A549 (cell line): ENCODE results near the gene TMCO6. TPM values are rescaled to one million over a fixed set of nuclear protein-coding genes. Genes with fewer than 3 reads are reported as not detected.

ENCODE experiments used
- ATAC-seq, 2 experiments: fragments of 200-7000 bp in 1 of 2; fragments of >200 bp in 1 of 2; cut with Nextera tagmentation in 1 of 2; cut with Tn5 transposase in 1 of 2; 3 replicates each; pipeline versions ENCODE4 v1.8.0 to v1.9.1; 2018 to 2020; ENCODE audit warnings: mild to moderate bottlenecking in 1 of 2, moderate library complexity in 1 of 2
- CTCF ChIA-PET: fragments of 300-600 bp; sonication (Branson Sonifier 250); formaldehyde crosslinking; extraction: SDS; loops from one replicate; lab custom pipeline; 2021; ENCODE audit warnings: antibody characterized with exemption, inconsistent platforms; lab: Yijun Ruan, JAX
- POLR2A ChIA-PET: fragments of 350-600 bp; formaldehyde crosslinking; extraction: SDS; loops from one replicate; lab custom pipeline; 2021; ENCODE audit warnings: antibody characterized with exemption, inconsistent platforms; lab: Yijun Ruan, JAX
- DNase-seq, 2 experiments: peaks; one replicate each; pipeline versions ENCODE4 v3.0.0 to v3.0.0-alpha.2; 2011 to 2016; ENCODE audit warnings: low read depth in 1 of 2, low spot score in 1 of 2
- FAIRE-seq: peaks from 2 replicates; lab custom pipeline; 2011; peaks lifted over from hg19 to GRCh38; lab: Jason Lieb, UNC
- H3K27ac ChIP-seq, 2 experiments: fragments of >200 bp; sonication (Bioruptor Twin); formaldehyde crosslinking; 3 replicates each; pipeline ENCODE4 v1.5.1; 2016 to 2017
- H3K4me1 ChIP-seq: fragments of >200 bp; sonication (Bioruptor Twin); formaldehyde crosslinking; 3 replicates; pipeline ENCODE4 v1.6.1; 2016
- H3K4me2 ChIP-seq: fragments of >200 bp; sonication (Bioruptor Twin); formaldehyde crosslinking; 3 replicates; pipeline ENCODE4 v1.6.1; 2016
- H3K4me3 ChIP-seq: fragments of >200 bp; sonication (Bioruptor Twin); formaldehyde crosslinking; 3 replicates; pipeline ENCODE4 v1.5.1; 2016
- H3K9me3 ChIP-seq: fragments of >200 bp; sonication (Bioruptor Twin); formaldehyde crosslinking; 3 replicates; pipeline ENCODE4 v1.6.1; 2016
- BHLHE40 ChIP-seq: IDR thresholded peaks from 2 replicates; pipeline ENCODE4 v1.6.1; 2012; ENCODE audit warnings: low read depth, low read length, inconsistent platforms
- FOSL2 ChIP-seq, 2 experiments: fragments of 450-650 bp in 1 of 2; fragments of >200 bp in 1 of 2; sonication (Bioruptor Twin) in 1 of 2; formaldehyde crosslinking; IDR thresholded peaks; 2 replicates each; pipeline versions ENCODE4 v1.5.0 to v1.6.1; 2016 to 2020; ENCODE audit warnings: mild to moderate bottlenecking in 1 of 2, moderate library complexity in 1 of 2
- GATA3 ChIP-seq: IDR thresholded peaks from 2 replicates; pipeline ENCODE4 v1.6.1; 2012; ENCODE audit warnings: borderline replicate concordance
- HDAC2 ChIP-seq: fragments of 200-600 bp; sonication (generic); IDR thresholded peaks from 2 replicates; pipeline ENCODE4 v1.6.1; 2016
- HOXB13 ChIP-seq: fragments of 250-450 bp; sonication (Bioruptor Pico); IDR thresholded peaks from 2 replicates; pipeline ENCODE4 v1.5.0; 2020; ENCODE audit warnings: low read depth, mild to moderate bottlenecking, moderate library complexity
- KDM1A ChIP-seq: fragments of 200-600 bp; sonication (generic); IDR thresholded peaks from 2 replicates; pipeline ENCODE4 v1.6.1; 2016; ENCODE audit warnings: low read depth, mild to moderate bottlenecking
- NFE2L2 ChIP-seq: fragments of 150-350 bp; conservative IDR thresholded peaks from 2 replicates; pipeline ENCODE4 v1.6.1; 2014; ENCODE audit warnings: low read length
- POLR2A ChIP-seq: IDR thresholded peaks from 2 replicates; pipeline ENCODE4 v1.6.1; 2012; ENCODE audit warnings: mild to moderate bottlenecking, low read length
- RAD21 ChIP-seq, 2 experiments: fragments of >200 bp in 1 of 2; sonication (Bioruptor Twin) in 1 of 2; formaldehyde crosslinking in 1 of 2; IDR thresholded peaks in 1 of 2; conservative IDR thresholded peaks in 1 of 2; 2 replicates in 1 of 2; 3 replicates in 1 of 2; pipeline ENCODE4 v1.6.1; 2012 to 2018; ENCODE audit warnings: inconsistent platforms in 1 of 2
- RARB ChIP-seq: fragments of 250-450 bp; sonication (Bioruptor Pico); IDR thresholded peaks from 2 replicates; pipeline ENCODE4 v1.8.0; 2021; ENCODE audit warnings: mild to moderate bottlenecking, moderate library complexity
- RFX5 ChIP-seq: fragments of 450-650 bp; IDR thresholded peaks from 2 replicates; pipeline ENCODE4 v1.7.1; 2014; ENCODE audit warnings: antibody characterized with exemption, mild to moderate bottlenecking, moderate library complexity
- RNF2 ChIP-seq: fragments of 200-600 bp; sonication (generic); IDR thresholded peaks from 2 replicates; pipeline ENCODE4 v1.6.1; 2016; ENCODE audit warnings: low read depth, mild to moderate bottlenecking, antibody characterized with exemption, moderate library complexity, borderline replicate concordance
- SMC3 ChIP-seq: fragments of >200 bp; sonication (Bioruptor Twin); formaldehyde crosslinking; IDR thresholded peaks from 3 replicates; pipeline ENCODE4 v1.6.1; 2018; ENCODE audit warnings: inconsistent platforms
- SREBF2 ChIP-seq: fragments of 450-650 bp; IDR thresholded peaks from 2 replicates; pipeline ENCODE4 v1.6.1; 2014; ENCODE audit warnings: mild to moderate bottlenecking, moderate library complexity
- TP53 ChIP-seq: fragments of 250-450 bp; sonication (Bioruptor Pico); IDR thresholded peaks from 2 replicates; pipeline ENCODE4 v1.5.0; 2021; ENCODE audit warnings: mild to moderate bottlenecking, moderate library complexity
- WGBS: methylation state at CpG from one replicate; pipeline ENCODE4 v1.1.6; 2017; ENCODE audit errors: missing lambda C conversion rate; 5-methylcytosine and 5-hydroxymethylcytosine counted together
- polyA plus RNA-seq, 4 experiments: library from polyadenylated mRNA; depleted of rRNA in 3 of 4; stranded (reverse); fragments of >200 nt; fragmentation: RNase III in 1 of 4; extraction: RNeasy Plus Mini Kit Qiagen cat#74134 plus additional on column Dnase treatment in 1 of 4; gene quantifications; 2 replicates in 3 of 4; 3 replicates in 1 of 4; pipeline ENCODE4 v1.2.3, GENCODE V29; 2011 to 2017
- TF ChIP-seq, protein P1 (sequence below): IDR thresholded peaks from 2 replicates; pipeline ENCODE4 v1.6.1; 2012
- TF ChIP-seq, protein P2 (sequence below): fragments of 250-450 bp; sonication (Bioruptor Pico); IDR thresholded peaks from 2 replicates; pipeline ENCODE4 v1.5.0; 2021; ENCODE audit warnings: mild to moderate bottlenecking, moderate library complexity, borderline replicate concordance
- TF ChIP-seq, protein P3 (sequence below): IDR thresholded peaks from 2 replicates; pipeline ENCODE4 v1.6.1; 2012; ENCODE audit warnings: low read depth, borderline replicate concordance
- TF ChIP-seq, protein P4 (sequence below): fragments of 200-600 bp; sonication (generic); IDR thresholded peaks from 2 replicates; pipeline ENCODE4 v1.6.1; 2016; ENCODE audit warnings: antibody characterized with exemption, mild to moderate bottlenecking, moderate library complexity

TMCO6 gene
- polyA plus RNA-seq, 2 of the 4 experiments (the other 2 are of a cell fraction), result 11.8 to 16.1 TPM

DNA sequence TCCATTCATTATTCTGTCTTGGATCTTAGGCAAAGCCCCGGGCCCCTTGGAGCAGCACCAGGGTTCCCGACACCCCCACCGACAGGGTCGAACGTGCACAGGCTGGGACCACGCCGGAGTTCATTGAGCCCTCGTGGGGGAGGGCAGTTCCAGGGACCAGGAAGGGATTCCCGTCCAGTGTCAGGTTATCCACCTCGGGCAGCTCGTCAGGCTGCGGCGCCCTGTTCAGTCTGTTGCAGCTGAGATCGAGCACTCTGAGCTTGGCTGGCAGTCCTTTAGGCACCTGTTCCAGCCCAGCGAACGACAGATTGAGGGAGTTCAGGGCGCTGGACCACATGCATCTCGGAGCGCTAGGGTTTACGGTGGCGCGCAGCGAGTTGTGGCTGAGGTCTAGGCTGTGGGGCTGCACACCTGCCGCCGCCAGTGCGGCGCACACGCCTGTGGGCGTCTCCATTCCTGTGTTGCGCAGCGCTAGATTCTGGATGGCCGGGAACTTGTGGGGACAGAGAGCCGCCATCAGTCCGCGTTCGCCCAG, 7.4 kb upstream of the TMCO6 start:
- H3K4me1 ChIP-seq, result peaks cover 32% of the 10 kb centered on the region
- H3K27ac ChIP-seq, result peak overlapping the region in 1 of 2 experiments; percentile 83; a peak in 2 of 6 replicates
- TF ChIP-seq GATA3 (no peak), RAD21 (conservative IDR thresholded peaks at IDR 0.05 in 1 of 2, IDR thresholded peaks at IDR 0.05 in 1 of 2) (no peak), HDAC2 (no peak), FOSL2 (IDR thresholded peaks at IDR 0.05) (no peak), FOSL2 (CRISPR knock-in tag; IDR thresholded peaks at IDR 0.05) (no peak), TP53 (no peak), SREBF2 (no peak), POLR2A (no peak), HOXB13 (CRISPR knock-in tag) (no peak), RARB (no peak), RFX5 (no peak)
- TF ChIP-seq, protein P1, sequence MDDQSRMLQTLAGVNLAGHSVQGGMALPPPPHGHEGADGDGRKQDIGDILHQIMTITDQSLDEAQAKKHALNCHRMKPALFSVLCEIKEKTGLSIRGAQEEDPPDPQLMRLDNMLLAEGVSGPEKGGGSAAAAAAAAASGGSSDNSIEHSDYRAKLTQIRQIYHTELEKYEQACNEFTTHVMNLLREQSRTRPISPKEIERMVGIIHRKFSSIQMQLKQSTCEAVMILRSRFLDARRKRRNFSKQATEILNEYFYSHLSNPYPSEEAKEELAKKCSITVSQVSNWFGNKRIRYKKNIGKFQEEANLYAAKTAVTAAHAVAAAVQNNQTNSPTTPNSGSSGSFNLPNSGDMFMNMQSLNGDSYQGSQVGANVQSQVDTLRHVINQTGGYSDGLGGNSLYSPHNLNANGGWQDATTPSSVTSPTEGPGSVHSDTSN, result no peak
- TF ChIP-seq, protein P2, sequence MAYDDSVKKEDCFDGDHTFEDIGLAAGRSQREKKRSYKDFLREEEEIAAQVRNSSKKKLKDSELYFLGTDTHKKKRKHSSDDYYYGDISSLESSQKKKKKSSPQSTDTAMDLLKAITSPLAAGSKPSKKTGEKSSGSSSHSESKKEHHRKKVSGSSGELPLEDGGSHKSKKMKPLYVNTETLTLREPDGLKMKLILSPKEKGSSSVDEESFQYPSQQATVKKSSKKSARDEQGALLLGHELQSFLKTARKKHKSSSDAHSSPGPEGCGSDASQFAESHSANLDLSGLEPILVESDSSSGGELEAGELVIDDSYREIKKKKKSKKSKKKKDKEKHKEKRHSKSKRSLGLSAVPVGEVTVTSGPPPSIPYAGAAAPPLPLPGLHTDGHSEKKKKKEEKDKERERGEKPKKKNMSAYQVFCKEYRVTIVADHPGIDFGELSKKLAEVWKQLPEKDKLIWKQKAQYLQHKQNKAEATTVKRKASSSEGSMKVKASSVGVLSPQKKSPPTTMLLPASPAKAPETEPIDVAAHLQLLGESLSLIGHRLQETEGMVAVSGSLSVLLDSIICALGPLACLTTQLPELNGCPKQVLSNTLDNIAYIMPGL (CRISPR knock-in tag), result no peak
- TF ChIP-seq, protein P3, sequence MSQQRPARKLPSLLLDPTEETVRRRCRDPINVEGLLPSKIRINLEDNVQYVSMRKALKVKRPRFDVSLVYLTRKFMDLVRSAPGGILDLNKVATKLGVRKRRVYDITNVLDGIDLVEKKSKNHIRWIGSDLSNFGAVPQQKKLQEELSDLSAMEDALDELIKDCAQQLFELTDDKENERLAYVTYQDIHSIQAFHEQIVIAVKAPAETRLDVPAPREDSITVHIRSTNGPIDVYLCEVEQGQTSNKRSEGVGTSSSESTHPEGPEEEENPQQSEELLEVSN, result no peak
- ChIA-PET CTCF (interaction anchor here (1.0 to 2.5 kb wide), 2 partner anchors 13 to 57 kb away, joined by 5 to 8 read pairs; no protein-coding TSS in a partner anchor), POLR2A (no interaction called here)
- no peak for ATAC-seq
- no peak overlapping the region for H3K4me2 ChIP-seq
- no peak overlapping the region for H3K4me3 ChIP-seq
- 96% methylated on average over 35 of the region's 36 CpGs for WGBS
- no peak for DNase-seq
- peaks cover 18% of the 10 kb centered on the region for H3K9me3 ChIP-seq
- no peak for FAIRE-seq

DNA sequence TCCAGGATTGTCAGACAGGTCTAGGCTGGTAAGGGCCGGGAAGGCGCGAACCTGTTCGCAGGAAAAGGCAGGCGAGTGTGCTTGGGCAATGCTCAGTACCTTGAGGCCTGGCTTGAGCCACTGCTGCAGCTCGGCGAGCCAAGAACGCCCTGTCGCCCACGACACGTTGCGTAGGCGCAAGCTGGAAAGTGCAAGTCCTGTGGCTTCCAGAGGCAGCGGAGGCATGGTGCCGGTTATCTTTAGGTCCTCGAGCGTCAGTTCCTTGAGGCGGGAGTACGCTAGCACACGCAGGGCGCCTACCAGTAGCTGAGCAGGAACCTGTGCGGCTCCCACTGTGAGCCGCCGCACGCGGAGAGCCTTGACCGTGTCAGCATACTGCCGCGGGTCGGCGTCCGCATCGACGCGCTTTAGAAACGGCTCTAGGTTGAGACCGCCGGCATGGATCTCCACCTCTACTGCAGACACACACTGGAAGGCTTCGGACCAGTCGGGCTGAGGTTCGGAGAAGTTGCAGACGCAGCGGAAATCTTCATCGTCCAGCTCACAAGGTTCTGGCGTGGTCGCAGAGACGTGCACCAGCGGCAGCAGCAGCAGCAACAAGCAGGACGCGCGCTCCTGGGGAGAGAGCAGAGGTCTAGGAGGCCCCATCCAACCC, 6.8 kb upstream of the TMCO6 start:
- FAIRE-seq, result no peak
- H3K4me3 ChIP-seq, result 0 out of 3 replicates have a peak overlapping the region, but pooled peaks have one; percentile 5
- H3K4me2 ChIP-seq, result peak overlapping the region; percentile 58
- DNase-seq, result no peak
- 89% methylated on average over 48 of the region's 51 CpGs for WGBS
- POLR2A ChIA-PET, result no interaction called here
- ATAC-seq, result no peak; a peak in 1 of 6 replicates
- TF ChIP-seq RAD21 (conservative IDR thresholded peaks at IDR 0.05 in 1 of 2, IDR thresholded peaks at IDR 0.05 in 1 of 2) (no peak), NFE2L2 (no peak), KDM1A (no peak), POLR2A (no peak), RNF2 (no peak), HDAC2 (no peak), SMC3 (no peak), BHLHE40 (no peak)
- TF ChIP-seq, protein P4, sequence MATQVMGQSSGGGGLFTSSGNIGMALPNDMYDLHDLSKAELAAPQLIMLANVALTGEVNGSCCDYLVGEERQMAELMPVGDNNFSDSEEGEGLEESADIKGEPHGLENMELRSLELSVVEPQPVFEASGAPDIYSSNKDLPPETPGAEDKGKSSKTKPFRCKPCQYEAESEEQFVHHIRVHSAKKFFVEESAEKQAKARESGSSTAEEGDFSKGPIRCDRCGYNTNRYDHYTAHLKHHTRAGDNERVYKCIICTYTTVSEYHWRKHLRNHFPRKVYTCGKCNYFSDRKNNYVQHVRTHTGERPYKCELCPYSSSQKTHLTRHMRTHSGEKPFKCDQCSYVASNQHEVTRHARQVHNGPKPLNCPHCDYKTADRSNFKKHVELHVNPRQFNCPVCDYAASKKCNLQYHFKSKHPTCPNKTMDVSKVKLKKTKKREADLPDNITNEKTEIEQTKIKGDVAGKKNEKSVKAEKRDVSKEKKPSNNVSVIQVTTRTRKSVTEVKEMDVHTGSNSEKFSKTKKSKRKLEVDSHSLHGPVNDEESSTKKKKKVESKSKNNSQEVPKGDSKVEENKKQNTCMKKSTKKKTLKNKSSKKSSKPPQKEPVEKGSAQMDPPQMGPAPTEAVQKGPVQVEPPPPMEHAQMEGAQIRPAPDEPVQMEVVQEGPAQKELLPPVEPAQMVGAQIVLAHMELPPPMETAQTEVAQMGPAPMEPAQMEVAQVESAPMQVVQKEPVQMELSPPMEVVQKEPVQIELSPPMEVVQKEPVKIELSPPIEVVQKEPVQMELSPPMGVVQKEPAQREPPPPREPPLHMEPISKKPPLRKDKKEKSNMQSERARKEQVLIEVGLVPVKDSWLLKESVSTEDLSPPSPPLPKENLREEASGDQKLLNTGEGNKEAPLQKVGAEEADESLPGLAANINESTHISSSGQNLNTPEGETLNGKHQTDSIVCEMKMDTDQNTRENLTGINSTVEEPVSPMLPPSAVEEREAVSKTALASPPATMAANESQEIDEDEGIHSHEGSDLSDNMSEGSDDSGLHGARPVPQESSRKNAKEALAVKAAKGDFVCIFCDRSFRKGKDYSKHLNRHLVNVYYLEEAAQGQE, result no peak
- TF ChIP-seq, all 56 proteins: peak for 0
- H3K27ac ChIP-seq, result peak overlapping the region; percentile 45 to 83
- CTCF ChIA-PET, result interaction anchor here (1.0 to 3.9 kb wide), 2 partner anchors 58 to 86 kb away, joined by 5 to 21 read pairs; partner anchors contain the start of gene EIF4EBP3
- peaks cover 15% of the 10 kb centered on the region for H3K9me3 ChIP-seq
- H3K4me1 ChIP-seq, result peaks cover 32% of the 10 kb centered on the region
